Parathyroid adenoma (tissue), 2 donors: ENCODE results near the gene CLMN.

Experiments used
- H2AFZ ChIP-seq: fragments of 300-600 bp; sonication (generic); one replicate; pipeline ENCODE4 v1.7.0; 2017; ENCODE audit warnings: antibody characterized with exemption, mild to moderate bottlenecking
- H3K27ac ChIP-seq: fragments of 300-600 bp; sonication (generic); one replicate; pipeline ENCODE4 v1.7.0; 2017
- H3K27me3 ChIP-seq: fragments of 300-600 bp; sonication (generic); one replicate; pipeline ENCODE4 v1.7.0; 2017; ENCODE audit warnings: low read length; ENCODE audit not compliant: control insufficient read depth, insufficient read depth
- H3K36me3 ChIP-seq: fragments of 300-600 bp; sonication (generic); one replicate; pipeline ENCODE4 v1.7.0; 2017; ENCODE audit warnings: low read length; ENCODE audit not compliant: control insufficient read depth, insufficient read depth
- H3K4me1 ChIP-seq: fragments of 300-600 bp; sonication (generic); one replicate; pipeline ENCODE4 v1.7.0; 2017; ENCODE audit warnings: control low read depth
- H3K4me2 ChIP-seq: fragments of 300-600 bp; sonication (generic); one replicate; pipeline ENCODE4 v1.7.0; 2017; ENCODE audit warnings: low read length
- H3K4me3 ChIP-seq: fragments of 300-600 bp; sonication (generic); one replicate; pipeline ENCODE4 v1.7.0; 2017; ENCODE audit warnings: low read depth, low read length
- H3K79me2 ChIP-seq: fragments of 300-600 bp; sonication (generic); one replicate; pipeline ENCODE4 v1.7.0; 2017; ENCODE audit warnings: control low read depth
- H3K9ac ChIP-seq: fragments of 300-600 bp; sonication (generic); one replicate; pipeline ENCODE4 v1.7.0; 2017; ENCODE audit warnings: mild to moderate bottlenecking
- H3K9me3 ChIP-seq: fragments of 300-600 bp; sonication (generic); one replicate; pipeline ENCODE4 v1.7.0; 2017; ENCODE audit warnings: low read length; ENCODE audit not compliant: control insufficient read depth
- CTCF ChIP-seq: fragments of 300-600 bp; sonication (generic); IDR thresholded peaks from one replicate; pipeline ENCODE4 v1.7.0; 2017; ENCODE audit warnings: antibody characterized with exemption, mild to moderate bottlenecking
- donor health status: primary hyperparathyroidism.

Gene CLMN

GRCh38 chr14:95237121-95237957 is 82.4 kb downstream of the CLMN start:
- no peak overlapping the region for H3K4me2 ChIP-seq
- H3K79me2 ChIP-seq: no peaks in the 10 kb centered on the region
- TF ChIP-seq CTCF: no peak
- H3K27ac ChIP-seq: no peak overlapping the region
- H3K27me3 ChIP-seq: no peaks in the 10 kb centered on the region
- H2AFZ ChIP-seq: no peak overlapping the region
- no peaks in the 10 kb centered on the region for H3K4me1 ChIP-seq
- H3K36me3 ChIP-seq: no peaks in the 10 kb centered on the region
- no peak overlapping the region for H3K4me3 ChIP-seq
- no peak overlapping the region for H3K9ac ChIP-seq
- H3K9me3 ChIP-seq: no peaks in the 10 kb centered on the region

GRCh38 chr14:95236221-95236620 is 83.5 kb downstream of the CLMN start:
- no peak overlapping the region for H3K4me3 ChIP-seq
- H3K79me2 ChIP-seq: no peaks in the 10 kb centered on the region
- no peaks in the 10 kb centered on the region for H3K27me3 ChIP-seq
- H3K4me2 ChIP-seq: no peak overlapping the region
- no peak overlapping the region for H2AFZ ChIP-seq
- no peak overlapping the region for H3K9ac ChIP-seq
- H3K36me3 ChIP-seq: no peaks in the 10 kb centered on the region
- no peaks in the 10 kb centered on the region for H3K9me3 ChIP-seq
- H3K27ac ChIP-seq: no peak overlapping the region
- no peak for TF ChIP-seq CTCF
- H3K4me1 ChIP-seq: no peaks in the 10 kb centered on the region

GRCh38 chr14:95235767-95236166 is 83.9 kb downstream of the CLMN start:
- no peak overlapping the region for H3K4me3 ChIP-seq
- no peaks in the 10 kb centered on the region for H3K79me2 ChIP-seq
- no peaks in the 10 kb centered on the region for H3K36me3 ChIP-seq
- no peak for TF ChIP-seq CTCF
- H3K4me1 ChIP-seq: no peaks in the 10 kb centered on the region
- H3K9me3 ChIP-seq: no peaks in the 10 kb centered on the region
- no peaks in the 10 kb centered on the region for H3K27me3 ChIP-seq
- H3K27ac ChIP-seq: no peak overlapping the region
- H3K4me2 ChIP-seq: no peak overlapping the region
- H2AFZ ChIP-seq: no peak overlapping the region
- H3K9ac ChIP-seq: no peak overlapping the region

GRCh38 chr14:95235351-95235750 is 84.4 kb downstream of the CLMN start:
- H3K4me3 ChIP-seq: no peak overlapping the region
- H3K79me2 ChIP-seq: no peaks in the 10 kb centered on the region
- no peak for TF ChIP-seq CTCF
- H3K4me2 ChIP-seq: no peak overlapping the region
- no peaks in the 10 kb centered on the region for H3K36me3 ChIP-seq
- H2AFZ ChIP-seq: no peak overlapping the region
- no peak overlapping the region for H3K9ac ChIP-seq
- no peak overlapping the region for H3K27ac ChIP-seq
- H3K9me3 ChIP-seq: no peaks in the 10 kb centered on the region
- no peaks in the 10 kb centered on the region for H3K4me1 ChIP-seq
- H3K27me3 ChIP-seq: no peaks in the 10 kb centered on the region

- Histone ChIP-seq H3K36me3 (no peaks in the 10 kb centered on the region), H3K27ac (no peak overlapping the region), H3K9ac (no peak overlapping the region), H3K4me2 (no peak overlapping the region), H2AFZ (no peak overlapping the region), H3K4me3 (no peak overlapping the region), H3K9me3 (no peaks in the 10 kb centered on the region), H3K27me3 (no peaks in the 10 kb centered on the region), H3K79me2 (no peaks in the 10 kb centered on the region), H3K4me1 (no peaks in the 10 kb centered on the region)
- TF ChIP-seq CTCF: no peak
These were observed 85.3 kb downstream of the CLMN start for GRCh38 chr14:95234426-95234825.
